ENCODE measurements around the gene PTPRZ1.

Gene PTPRZ1

DNA sequence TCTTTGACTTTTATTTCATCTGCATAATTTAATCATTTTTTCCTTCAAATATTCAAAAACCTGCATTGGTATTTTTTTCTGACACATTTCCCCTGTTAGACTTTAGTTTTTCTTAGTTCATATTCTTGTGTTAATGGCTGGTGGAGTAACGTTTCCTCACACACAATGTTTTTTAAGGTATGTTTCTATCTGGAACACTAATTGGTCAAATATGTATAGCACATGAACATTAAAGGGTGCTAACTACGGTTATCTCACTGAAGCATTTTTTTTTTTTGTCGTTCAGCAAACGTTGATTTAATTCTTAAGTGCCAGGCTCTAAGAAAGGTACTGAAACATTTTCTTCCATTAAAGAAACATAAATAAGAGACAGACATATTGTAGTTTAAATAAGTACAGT lies 87.7 kb downstream of the PTPRZ1 start:
- no peak for DNase-seq

DNA sequence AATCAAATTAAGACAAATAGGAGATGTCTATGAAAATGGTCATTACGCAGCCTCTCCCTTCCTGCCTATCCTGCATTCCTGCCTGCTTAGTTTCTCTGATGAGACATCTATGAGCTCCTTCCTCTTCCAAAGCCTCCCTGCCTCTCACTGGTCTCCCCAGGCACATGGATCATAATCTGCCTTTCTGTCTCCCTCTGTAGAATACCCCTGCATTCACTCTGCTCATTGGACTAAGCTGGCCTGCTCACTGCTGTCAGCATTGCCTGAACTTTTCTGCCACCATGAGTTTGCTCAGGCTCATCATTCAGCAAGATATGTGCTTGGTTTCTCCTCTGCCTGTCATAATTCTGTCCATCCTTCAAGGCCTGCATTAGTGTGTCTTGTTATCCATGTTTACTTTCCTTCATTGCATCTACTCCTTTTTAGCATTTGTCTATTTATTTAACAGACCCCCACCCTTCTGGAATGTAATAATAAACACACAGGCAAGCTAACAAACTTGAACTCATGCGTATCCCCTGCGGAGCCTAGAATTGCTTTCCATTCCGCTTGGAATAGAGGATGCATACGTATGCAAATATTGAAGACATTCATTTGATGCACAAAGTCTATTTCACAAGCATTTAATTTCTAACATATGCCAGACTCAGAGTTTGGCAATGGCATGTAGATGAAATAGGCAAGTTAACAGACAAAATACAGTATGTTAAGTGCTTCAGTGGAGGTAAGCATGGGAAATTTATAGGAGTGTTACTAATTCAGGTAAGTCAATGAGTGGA lies 88.3 kb downstream of the PTPRZ1 start:
- no peak for DNase-seq

DNA sequence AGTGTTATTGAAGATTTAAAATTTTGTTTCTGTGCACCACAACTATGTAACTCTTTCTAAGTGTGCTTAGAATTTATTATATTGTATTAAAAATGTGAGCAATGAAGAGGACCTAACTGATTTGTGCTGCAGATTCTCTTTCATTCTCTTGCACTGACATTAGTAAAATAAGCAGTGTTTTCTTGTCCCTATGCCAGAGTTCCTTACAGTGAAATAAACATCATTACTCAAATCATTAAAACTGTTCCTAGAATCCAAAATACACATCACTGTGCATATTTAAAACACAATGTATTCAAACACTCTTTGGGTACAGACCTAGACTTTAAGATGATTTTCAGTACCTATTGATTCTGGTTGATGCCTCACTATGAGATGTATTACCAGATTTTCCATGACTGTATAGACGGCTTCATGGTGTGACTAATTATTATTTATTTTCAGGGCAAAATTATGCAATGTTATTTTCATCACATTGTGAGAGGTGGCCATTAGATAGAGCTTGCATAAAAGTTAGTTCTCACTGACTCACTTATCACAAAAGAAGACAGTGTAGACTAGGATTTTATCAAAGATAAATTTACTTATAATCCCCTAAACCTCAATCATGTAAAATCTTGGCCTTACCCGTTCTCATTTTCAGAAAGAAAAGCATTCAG lies 93.4 kb downstream of the PTPRZ1 start:
- no peak for DNase-seq

DNA sequence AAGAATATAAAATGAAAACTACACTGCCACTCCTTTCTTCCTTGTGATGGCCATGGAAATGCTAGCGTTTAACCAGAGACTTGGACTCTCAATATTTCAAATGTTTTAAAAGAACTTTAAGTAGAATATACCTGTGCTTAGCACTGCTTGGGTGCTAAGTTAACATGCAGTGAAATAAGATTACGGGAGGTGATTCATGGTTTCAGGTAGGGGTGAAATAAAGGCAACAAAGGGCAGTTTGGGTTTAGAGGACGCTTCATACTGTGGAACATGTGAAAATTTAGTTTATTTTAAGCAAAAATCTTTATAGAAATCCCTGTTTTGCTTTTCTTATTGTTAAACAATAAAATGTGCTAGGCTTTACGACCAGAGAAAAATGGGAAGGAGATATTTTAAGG lies 94.0 kb downstream of the PTPRZ1 start:
- DNase-seq = no peak

DNA sequence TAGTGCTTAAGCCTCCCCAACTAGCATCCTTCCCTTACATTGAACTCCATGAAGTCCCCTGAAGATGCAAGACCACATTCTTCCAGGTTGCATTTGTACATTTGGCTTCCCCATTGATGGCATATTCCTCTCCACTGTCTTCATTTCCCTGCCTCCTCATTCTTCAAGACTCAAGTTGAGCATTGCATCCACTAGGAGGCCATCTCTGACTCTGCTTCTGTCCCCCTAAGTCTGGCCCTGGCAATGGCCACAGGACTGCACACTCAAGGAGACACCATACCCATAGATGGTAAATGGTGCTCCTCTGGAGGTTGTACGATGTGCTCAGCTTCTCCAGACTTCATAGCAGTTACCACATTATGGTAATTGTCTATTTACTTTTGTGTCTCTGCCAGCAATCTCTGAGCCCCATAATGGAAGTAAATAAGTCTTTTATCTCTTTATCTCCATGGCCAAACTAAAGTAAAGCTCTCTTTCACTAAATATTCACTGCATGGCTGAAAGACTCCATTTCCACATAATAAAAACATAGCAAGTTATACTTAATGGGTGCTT lies 112.6 kb downstream of the PTPRZ1 start:
- no peak for DNase-seq

DNA sequence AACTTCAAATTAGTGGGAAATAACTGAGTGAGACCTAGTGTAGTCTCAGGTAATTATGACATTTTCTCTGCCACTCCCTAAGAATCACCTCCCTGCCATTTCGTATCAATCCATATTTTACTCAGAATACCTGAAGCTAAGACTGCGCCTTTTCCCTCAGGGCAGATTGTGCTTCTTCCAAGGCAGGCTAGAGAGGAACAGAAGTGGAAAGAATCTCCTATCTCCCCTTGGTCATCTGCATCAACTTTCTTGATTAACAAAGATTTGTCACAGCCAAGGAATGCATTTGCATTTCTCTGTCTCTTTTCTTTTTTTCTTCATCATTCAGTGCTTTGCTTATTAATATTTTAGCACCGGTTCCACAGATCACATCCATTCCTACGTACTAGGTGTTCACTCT lies 119.1 kb downstream of the PTPRZ1 start:
- DNase-seq = no peak

DNA sequence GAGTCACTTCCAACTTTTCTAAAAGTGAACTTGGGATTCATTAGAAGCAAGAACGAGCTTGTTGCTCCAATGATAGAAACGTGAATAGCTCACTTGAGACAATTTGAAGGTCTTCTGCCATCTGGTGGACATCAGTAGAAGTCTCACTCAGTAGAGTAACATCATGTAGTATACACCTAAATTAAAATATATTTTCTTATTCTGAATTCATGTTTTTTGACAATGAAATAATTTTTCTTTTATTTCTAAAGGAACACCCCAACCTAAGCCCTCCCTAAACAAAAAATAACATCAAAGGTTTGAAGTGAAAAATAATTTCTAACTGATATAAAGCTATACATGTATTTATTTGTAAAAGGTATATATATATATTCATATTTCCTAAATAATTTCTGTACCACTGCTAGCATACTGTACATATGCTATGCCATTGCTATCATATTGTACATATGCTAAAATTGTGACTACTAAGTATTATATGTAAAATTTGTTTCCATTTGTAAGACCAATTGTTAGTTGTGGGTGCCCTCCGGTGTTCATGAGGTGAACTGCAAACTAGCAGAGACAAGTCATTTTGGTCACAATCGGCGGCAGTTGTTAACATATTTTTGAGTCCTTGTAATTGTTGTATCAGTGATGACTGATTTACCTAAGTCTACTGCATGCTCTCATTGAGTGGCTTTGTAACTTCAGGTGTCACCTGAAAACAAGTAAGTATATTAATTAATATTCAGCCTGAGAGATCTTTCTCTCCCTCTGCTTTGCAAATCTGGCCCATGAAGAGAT lies 121.9 kb downstream of the PTPRZ1 start:
- peak in 1 of 2 experiments; percentile 6 for DNase-seq

DNA sequence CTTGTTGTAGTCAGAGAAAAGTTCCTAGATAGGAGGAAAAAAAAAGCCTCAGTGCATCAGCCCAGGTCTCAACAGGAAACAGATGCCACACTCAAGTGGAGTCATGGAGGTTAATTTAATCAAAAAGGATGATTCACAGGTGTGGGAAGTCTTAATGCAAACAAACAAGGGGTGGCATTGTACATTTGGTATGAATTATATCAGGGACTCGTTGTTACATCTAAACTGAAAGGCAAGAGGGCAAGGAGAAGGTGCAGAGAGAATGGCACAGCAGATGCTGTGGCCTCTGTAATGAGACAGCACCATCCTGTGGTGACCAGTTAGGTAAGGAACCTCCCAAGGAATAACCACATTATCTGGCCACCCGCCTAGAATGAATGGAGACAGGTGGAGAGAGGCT lies 133.7 kb downstream of the PTPRZ1 start:
- DNase-seq = no peak

DNA sequence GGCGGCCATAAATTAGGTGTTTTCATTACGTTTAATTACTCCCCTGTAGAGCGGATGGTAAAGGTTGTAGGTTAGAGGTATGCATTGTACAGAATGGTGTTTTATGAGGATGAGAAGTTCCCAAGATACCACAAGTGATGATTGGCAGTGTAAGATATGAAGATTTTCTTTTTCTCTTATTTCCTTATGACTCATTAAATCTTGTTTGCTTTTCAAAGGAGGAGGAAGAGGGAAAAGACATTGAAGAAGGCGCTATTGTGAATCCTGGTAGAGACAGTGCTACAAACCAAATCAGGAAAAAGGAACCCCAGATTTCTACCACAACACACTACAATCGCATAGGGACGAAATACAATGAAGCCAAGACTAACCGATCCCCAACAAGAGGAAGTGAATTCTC lies 137.2 kb downstream of the PTPRZ1 start:
- DNase-seq = no peak

DNA sequence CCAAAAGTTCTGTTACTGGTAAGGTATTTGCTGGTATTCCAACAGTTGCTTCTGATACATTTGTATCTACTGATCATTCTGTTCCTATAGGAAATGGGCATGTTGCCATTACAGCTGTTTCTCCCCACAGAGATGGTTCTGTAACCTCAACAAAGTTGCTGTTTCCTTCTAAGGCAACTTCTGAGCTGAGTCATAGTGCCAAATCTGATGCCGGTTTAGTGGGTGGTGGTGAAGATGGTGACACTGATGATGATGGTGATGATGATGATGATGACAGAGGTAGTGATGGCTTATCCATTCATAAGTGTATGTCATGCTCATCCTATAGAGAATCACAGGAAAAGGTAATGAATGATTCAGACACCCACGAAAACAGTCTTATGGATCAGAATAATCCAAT lies 140.1 kb downstream of the PTPRZ1 start:
- no peak for DNase-seq

DNA sequence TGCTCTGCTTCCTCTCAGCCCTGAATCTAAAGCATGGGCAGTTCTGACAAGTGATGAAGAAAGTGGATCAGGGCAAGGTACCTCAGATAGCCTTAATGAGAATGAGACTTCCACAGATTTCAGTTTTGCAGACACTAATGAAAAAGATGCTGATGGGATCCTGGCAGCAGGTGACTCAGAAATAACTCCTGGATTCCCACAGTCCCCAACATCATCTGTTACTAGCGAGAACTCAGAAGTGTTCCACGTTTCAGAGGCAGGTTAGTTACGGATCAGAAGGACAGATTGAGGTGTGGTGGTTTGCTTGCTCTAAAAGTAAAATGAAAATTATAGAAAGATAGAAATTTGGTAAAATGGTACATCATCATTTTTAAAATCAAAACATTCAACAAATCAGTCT lies 140.7 kb downstream of the PTPRZ1 start:
- no peak for DNase-seq

DNA sequence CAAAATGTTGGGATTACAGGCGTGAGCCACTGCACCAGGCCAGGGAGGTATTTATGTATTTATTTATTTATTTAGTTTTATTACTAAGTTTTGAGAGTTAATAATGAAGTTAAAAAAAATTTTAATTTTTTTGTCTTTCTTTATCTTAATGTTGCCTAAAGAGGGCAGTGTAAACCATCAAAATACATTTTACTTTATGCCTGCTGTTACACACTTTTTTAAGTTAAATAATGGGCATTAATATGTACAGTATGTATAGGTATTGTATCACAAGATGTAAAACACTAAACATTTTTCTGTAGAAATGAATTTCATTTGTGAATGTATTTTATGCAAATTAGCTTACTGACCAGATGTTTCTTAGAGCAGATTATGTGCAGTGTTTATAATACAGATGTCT lies 141.7 kb downstream of the PTPRZ1 start:
- DNase-seq = no peak

DNA sequence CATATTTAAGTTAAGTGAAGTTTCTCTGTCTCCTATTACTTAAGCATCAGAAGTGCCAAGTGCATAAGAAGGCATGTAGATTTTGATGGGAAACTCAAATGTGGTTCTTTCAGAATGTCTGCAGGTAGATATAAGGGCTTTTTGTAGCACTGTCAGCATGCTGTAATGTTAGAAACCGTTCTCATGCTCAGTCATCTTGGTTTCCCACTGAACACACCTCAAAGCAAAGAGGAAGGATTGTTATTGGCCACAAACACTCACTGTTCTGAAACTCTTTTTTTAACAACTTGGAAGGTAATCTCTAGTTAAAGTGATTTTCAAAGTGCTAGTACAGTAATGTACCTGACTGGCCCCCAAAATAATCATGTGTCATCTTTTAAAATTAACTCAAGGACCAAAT lies 145.1 kb downstream of the PTPRZ1 start:
- no peak for DNase-seq

DNA sequence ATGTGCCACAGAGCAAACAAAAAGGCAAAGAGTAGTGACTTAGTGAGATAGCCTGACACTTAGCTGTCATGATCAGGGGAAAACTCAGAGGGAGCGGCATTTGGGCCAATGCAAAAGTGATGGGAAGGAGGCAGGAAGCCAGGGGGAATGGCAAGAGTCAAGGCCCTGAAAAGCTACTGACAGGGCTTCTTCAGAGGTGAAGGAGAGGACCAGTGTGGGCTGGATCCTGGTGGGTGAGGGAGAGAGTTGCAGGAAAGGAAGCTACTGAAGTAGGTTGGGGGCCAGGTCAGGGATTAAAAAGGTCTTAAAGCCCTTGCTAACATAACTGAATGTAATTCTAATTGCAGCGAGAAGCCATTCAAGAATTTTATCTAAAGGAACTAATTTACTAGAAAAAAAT lies 154.1 kb downstream of the PTPRZ1 start:
- DNase-seq = no peak

DNA sequence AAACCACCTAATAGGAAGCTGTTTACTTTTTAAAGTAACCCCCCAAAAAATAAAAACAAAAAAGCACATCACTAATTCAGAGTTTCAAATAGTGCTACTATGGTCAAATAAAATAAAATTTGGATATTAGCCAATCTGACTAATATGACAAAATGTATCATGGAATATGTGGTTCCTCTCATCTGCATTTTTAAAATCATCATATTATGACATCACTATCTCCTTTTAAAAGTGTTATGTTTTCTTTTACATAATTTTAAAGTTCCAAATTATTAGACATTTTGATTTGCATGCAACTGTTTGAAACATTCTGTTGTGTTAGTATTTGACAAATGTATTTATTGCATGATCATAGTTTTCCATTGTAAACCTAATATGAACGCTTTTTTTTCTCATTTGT lies 160.7 kb downstream of the PTPRZ1 start:
- DNase-seq = no peak

DNA sequence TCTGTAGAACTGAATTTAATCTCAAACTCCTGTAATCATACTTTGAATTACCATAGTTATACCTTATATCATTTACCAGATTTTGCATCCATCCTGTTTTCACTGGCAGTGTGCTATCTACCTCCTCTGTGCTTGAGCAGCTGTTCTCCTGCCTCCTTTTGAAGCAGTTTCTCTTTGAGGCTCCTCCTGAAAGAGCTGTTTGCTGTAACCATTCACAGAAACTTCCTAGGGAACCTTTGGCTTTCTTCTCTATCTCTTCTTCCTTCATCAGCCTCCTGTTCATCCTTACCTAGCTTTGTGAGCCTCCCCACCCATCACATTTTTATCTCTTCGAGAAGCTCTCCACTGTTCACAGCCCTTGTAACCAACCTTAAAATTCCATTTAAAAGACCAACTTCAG lies 162.9 kb downstream of the PTPRZ1 start:
- no peak for DNase-seq

DNA sequence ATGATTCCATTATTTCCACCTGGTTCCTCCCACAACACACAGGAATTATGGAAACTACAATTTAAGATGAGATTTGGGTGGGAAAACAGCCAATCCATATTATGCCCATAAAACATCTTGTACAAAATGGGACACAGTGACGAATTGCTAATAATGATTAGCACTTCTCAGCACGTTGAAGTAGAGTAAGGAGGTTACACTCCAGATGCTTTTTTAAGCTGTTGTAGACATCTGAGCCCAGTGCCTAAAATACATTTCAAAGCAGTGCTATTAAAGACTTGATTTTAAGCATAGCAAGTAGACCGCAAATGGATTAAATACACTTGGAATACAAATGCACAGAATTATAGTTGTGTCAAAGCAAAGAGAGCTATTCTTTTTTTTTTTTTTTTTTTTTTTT lies 165.2 kb downstream of the PTPRZ1 start:
- DNase-seq = no peak

DNA sequence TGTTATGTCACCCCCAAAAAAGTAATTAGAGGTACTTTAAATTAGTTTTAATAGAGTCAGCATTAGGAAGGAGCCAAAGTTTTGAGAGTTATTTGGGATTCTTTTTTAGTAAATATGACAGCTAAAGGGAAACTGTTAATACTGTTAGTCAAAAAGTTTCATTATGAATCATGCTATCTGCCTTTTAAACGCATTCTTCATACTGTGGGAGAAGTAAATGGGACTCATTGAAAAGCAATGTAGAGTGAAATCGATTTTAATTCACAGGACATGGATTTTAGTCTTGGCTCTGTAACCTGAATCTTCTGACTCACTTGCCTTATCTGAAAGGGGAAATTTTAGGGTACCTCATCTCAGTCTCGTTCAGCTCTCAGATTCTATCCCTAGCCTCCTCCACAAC lies 165.9 kb downstream of the PTPRZ1 start:
- no peak for DNase-seq

DNA sequence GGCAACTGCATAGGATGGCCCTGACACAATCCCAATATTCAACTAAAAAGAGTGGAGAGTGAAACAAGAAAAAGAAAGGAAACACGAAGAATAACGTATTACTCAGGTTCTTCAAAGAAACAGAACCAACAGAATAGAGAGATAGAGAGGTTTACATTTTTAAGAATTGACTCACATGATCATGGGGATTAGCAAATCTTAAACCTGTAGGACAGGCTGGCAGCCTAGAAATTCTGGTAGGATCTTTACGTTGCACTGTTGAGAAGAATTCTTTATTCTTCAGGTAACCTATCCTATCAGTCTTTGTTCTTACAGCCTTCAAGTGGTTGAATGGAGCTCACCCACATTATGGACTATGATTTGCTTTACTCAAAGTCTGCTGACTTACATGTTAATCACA lies 167.2 kb downstream of the PTPRZ1 start:
- no peak for DNase-seq

DNA sequence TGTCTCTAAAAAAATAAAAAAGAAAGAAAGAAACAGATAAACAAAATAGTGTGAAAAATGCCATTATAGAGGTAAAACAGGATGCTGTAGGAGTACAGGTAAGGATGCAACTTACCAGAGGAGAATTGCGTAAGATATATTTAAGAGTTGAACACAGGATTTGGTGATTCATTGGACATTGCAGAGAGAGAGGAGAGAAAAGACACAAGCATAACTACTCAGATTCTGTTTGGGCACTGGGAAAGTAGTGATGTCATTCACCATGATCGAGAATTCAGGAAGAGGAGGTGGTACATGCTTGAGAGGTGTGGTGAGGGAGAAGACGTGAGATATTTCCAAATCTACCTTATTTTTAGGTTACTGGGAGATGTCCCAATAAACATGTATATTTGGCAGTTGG lies 173.4 kb downstream of the PTPRZ1 start:
- no peak for DNase-seq

DNA sequence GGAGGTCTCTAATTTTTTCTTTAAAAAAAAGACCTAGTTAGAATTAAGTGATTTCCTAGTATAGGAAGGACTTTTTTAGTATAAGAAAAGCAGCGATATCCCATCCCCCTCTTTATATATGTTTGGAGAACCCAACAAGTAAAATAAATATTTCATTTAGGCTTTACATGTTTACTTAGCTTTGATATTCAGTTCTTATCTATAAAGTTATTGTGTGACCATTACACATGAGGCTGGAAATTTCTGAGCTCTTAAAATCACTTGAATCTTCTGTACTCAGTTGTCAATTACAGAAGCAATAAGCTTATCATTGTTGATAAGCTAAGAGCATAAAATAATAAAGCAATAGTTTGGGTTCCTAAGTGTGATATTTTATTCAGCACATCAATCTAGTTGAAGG lies 181.4 kb downstream of the PTPRZ1 start:
- no peak for DNase-seq

DNA sequence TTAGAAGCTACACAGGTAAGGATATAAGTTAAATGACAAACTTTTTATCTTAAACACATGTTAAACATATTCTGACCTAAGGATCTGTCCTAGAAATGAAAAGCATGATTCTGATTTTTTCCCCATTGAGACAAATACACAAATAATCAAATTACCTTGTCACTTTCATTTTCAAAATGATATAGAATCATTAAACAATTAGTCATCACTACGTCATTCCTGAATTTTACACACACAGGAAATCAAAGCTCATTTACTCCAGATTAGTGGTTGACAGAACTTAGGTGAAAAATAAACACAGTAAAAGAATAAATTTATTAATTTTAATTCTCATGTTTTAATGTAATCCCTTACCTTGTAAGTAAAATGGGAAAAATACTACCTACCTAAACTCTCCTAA lies 182.1 kb downstream of the PTPRZ1 start:
- DNase-seq = no peak

DNA sequence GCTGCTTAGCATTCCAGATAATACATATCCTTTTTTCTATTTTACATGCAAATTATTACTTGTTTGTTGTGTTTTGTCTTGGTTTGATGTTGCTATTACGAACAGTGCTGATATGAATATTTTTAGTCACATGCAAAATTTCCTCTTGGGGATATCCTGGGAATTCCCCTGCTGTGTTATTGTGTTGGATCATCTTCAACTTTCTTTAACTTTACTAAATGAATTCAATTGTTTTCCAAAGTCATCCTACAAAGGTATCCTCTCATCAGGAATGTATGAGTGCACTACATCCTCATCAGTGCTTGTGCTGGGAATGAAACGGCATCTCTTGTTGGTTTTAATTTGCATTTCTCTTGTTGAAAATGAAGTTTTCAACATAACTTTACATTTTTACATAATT lies 184.0 kb downstream of the PTPRZ1 start:
- no peak for DNase-seq

DNA sequence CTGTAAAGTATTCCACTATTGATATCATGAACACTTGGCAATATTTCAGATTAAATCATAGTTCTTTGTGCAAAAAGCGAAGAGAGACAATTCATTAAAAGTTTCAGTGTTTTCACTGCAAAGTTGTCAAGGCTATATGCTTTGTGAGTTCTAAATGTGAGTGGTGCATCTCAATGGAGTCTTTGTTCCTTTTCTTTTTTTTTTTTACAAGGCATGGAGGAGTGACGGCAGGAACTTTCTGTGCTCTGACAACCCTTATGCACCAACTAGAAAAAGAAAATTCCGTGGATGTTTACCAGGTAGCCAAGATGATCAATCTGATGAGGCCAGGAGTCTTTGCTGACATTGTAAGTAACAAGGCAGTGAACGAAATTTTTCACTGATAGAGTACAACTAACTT lies 186.6 kb downstream of the PTPRZ1 start:
- DNase-seq = no peak
